Small intestine (tissue), 7 donors: Measurements from ENCODE around the gene C1QBP. TPM values are rescaled to one million over a fixed set of nuclear protein-coding genes. Genes with fewer than 3 reads are reported as not detected.

Experiments used
- DNase-seq, 2 donors: peaks; one replicate each; pipeline versions ENCODE4 v3.0.0 to v3.0.0-alpha.2; 2013
- FAIRE-seq: peaks from 2 replicates; lab custom pipeline; 2012; peaks lifted over from hg19 to GRCh38; lab: Jason Lieb, UNC
- H3K27ac ChIP-seq, 3 donors: one replicate each; pipeline ENCODE4 v1.5.1; 2013; ENCODE audit warnings: low read length in 2 of 3, mild to moderate bottlenecking in 2 of 3, control low read depth in 1 of 3, inconsistent platforms in 1 of 3, low read depth in 1 of 3, moderate library complexity in 1 of 3
- H3K27me3 ChIP-seq, 3 donors: one replicate each; pipeline ENCODE4 v1.6.1; 2013; ENCODE audit warnings: low read length in 3 of 3, inconsistent platforms in 1 of 3; ENCODE audit not compliant: control insufficient read depth in 3 of 3, insufficient read depth in 3 of 3
- H3K36me3 ChIP-seq, 3 donors: one replicate each; pipeline ENCODE4 v1.6.1; 2013; ENCODE audit warnings: low read length in 3 of 3, inconsistent platforms in 1 of 3, low read depth in 1 of 3, mild to moderate bottlenecking in 1 of 3, moderate library complexity in 1 of 3; ENCODE audit not compliant: control insufficient read depth in 3 of 3, insufficient read depth in 2 of 3
- H3K4me1 ChIP-seq, 3 donors: one replicate each; pipeline ENCODE4 v1.6.1; 2013; ENCODE audit warnings: low read length in 2 of 3, inconsistent platforms in 1 of 3, low read depth in 1 of 3, mild to moderate bottlenecking in 1 of 3, moderate library complexity in 1 of 3; ENCODE audit not compliant: control insufficient read depth in 3 of 3, insufficient read depth in 2 of 3
- H3K4me3 ChIP-seq, 3 donors: one replicate each; pipeline ENCODE4 v1.5.1; 2013; ENCODE audit warnings: low read length in 3 of 3, control low read depth in 1 of 3, inconsistent platforms in 1 of 3, low read depth in 1 of 3, mild to moderate bottlenecking in 1 of 3, moderate library complexity in 1 of 3
- H3K9me3 ChIP-seq, 2 donors: one replicate each; pipeline ENCODE4 v1.6.1; 2013; ENCODE audit warnings: low read depth in 1 of 2, low read length in 1 of 2; ENCODE audit not compliant: control insufficient read depth in 2 of 2, insufficient read depth in 1 of 2
- WGBS, 3 donors: extraction: QIAGEN DNeasy Blood & Tissue Kit; methylation state at CpG; one replicate each; pipeline ENCODE4 v1.1.7; 2013; 5-methylcytosine and 5-hydroxymethylcytosine counted together
- polyA plus RNA-seq, 4 donors: library from polyadenylated mRNA; stranded (reverse) in 3 of 4; unstranded in 1 of 4; fragments of 200-250 nt in 3 of 4; fragments of 120-200 nt in 1 of 4; gene quantifications; one replicate each; pipeline versions ENCODE4 v1.2.1 to v1.2.3, GENCODE V29; 2013
- donor health status: healthy with polysubstance abuse.
- donor health status: control.
- donor health status: control.
- donor health status: Bipolar disorder and iron deficiency.
- donor health status: healthy.

C1QBP gene
- polyA plus RNA-seq, 4 donors = 83.9 to 291 (median 113) TPM

DNA sequence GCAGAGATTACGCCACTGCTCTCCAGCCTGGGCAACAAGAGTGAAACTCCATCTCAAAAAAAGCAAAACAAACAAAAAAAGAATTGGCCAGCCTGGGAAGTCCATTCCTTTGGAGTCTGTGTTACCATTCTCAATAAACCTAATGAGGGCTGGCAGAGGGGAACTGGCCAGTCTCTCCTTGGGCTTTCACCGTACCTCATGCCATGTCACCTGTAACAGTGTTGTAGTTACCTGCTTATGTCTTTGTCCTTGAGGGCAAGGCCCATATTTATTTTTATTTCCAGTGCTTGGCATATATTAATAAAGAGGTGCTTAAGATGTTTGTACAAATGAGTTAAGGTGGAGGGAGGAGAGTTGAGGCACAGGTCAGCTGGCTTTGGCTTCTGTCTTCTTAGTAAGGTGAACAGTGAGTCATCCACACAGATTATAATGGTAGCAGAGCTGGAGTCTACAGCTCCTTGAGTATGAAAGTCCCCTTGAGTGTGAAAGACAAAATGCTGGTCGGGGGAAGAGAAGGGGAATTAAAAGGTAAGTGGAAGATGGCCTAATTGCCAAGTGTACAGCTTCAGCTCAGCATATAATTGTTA lies 8.4 kb downstream of the C1QBP start:
- Histone ChIP-seq H3K27ac (no peak overlapping the region), H3K36me3 (peaks cover 19 to 71% (median 31%) of the 10 kb centered on the region in 3 donors), H3K4me3 (no peak overlapping the region), H3K9me3 (no peaks in the 10 kb centered on the region), H3K27me3 (no peaks in the 10 kb centered on the region), H3K4me1 (no peaks in the 10 kb centered on the region)
- WGBS, 3 donors = 92 to 98% (median 97%) methylated on average over 3 of the region's 3 CpGs
- DNase-seq (no peak), FAIRE-seq (no peak)

DNA sequence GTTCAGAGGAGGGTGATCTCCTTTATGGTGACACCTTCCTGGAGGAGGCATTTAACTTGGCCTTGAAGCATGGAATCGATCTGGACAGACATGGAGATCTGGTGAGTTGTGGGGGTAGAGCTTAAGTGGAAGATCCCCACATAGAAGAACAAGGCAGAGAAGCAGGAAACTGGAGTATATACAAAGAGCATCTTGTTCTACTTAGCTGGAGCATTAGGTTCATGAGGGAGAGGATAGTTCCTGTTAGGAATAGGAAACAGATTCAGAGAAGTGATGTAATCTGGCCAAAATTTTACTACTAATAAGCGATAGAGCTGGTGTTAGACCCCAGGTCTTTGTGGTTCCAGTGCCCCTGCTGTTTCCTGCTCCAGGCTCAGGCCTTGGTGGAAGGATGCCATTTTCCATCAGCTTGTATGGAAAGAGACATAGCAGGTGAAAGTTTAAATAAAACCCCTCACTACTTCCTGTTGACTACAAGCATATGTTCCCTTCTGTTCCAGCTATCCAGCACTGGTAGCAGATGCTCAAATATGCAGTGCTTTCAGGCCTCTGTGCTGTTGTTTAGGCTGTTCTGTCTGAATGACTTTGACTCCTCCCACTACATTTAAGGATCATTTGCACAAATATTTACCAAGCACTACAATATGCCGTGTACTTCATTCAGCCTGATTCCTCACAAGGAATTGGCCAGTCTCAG lies 9.6 kb downstream of the C1QBP start:
- no peak overlapping the region for H3K27ac ChIP-seq
- FAIRE-seq (no peak), DNase-seq (no peak)
- no peaks in the 10 kb centered on the region for H3K9me3 ChIP-seq
- no peaks in the 10 kb centered on the region for H3K27me3 ChIP-seq
- H3K4me3 ChIP-seq = no peak overlapping the region
- H3K4me1 ChIP-seq = no peaks in the 10 kb centered on the region
- WGBS, 3 donors = 72 to 77% (median 76%) methylated on average over 3 of the region's 3 CpGs
- peaks cover 15 to 65% (median 29%) of the 10 kb centered on the region in 3 donors for H3K36me3 ChIP-seq

DNA sequence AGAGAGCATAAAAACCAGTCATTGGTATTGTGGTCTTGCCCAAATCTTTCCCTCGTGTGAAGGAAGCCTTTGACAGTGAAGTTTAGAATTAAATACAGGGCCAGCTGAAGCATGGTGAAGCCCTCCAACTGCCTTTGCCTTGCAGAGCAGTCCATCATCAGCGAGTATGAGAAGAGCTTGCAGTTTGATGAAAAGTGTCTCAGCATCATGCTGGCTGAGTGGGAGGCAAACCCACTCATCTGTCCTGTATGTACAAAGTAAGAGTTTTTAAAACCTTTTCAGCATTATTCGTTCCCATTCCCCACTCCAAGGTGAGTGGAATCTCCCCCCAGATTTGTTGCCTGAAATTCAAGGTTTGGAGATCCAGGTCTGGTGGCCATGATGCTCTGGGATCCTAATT lies 13.1 kb downstream of the C1QBP start:
- H3K36me3 ChIP-seq = peaks cover 4 to 59% (median 15%) of the 10 kb centered on the region in 3 donors
- DNase-seq (no peak), FAIRE-seq (no peak)
- H3K9me3 ChIP-seq = no peaks in the 10 kb centered on the region
- no peak overlapping the region for H3K4me3 ChIP-seq
- 78 to 86% (median 83%) methylated on average over 3 of the region's 3 CpGs for WGBS, 3 donors
- no peak overlapping the region for H3K27ac ChIP-seq
- H3K4me1 ChIP-seq = peaks cover 0 to 6% (median under 1%) of the 10 kb centered on the region in 3 donors
- H3K27me3 ChIP-seq = no peaks in the 10 kb centered on the region

DNA sequence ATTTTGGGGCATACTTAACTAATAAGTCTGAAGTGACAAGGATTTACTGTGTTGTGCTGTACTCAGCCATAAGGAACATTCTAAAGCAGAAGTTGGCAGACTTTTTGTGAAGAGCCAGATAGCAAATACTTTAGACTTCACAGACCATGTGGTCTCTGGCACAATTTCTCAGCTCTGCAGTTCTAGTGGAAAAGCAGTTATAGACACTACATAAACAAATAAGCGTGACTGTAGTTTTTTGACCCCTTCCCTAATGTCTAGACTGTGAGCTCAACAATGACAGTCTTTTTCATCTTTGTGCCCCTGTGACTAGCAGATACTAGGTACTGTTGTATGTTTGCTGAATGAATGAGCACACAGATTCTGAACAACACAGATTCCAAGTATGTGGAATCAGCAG lies 14.0 kb downstream of the C1QBP start:
- peaks cover 2 to 6% (median 3%) of the 10 kb centered on the region in 3 donors for H3K4me1 ChIP-seq
- 75 to 95% (median 90%) methylated on average over 1 of the region's 1 CpG for WGBS, 3 donors
- H3K4me3 ChIP-seq = no peak overlapping the region
- H3K36me3 ChIP-seq = peaks cover 4 to 52% (median 15%) of the 10 kb centered on the region in 3 donors
- H3K27ac ChIP-seq = no peak overlapping the region
- FAIRE-seq = no peak
- H3K27me3 ChIP-seq = no peaks in the 10 kb centered on the region
- H3K9me3 ChIP-seq = no peaks in the 10 kb centered on the region
- no peak for DNase-seq

DNA sequence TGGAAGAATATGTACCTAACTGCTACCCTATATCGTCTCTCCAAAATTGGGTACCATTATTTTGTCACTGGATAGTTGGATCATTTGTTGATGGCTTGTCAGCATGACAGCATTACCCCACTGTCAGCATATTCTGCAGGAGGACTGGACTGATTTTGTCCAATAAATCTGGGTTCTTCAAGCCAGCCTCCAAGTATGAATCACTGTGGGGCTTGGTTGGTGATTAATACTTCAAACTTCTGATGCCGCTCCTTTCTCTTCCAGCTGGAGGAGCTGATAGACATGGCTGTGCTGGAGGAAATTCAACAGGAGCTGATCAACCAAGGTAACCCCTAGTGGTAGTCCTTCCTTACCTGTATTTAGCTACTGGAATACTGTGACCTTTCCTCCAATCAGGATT lies 16.4 kb downstream of the C1QBP start:
- Histone ChIP-seq H3K4me3 (no peak overlapping the region), H3K36me3 (peaks cover 4 to 43% (median 11%) of the 10 kb centered on the region in 3 donors), H3K27ac (no peak overlapping the region), H3K27me3 (no peaks in the 10 kb centered on the region), H3K4me1 (peaks cover 2 to 11% (median 3%) of the 10 kb centered on the region in 3 donors), H3K9me3 (no peaks in the 10 kb centered on the region)
- 69 to 87% (median 86%) methylated on average over 2 of the region's 2 CpGs for WGBS, 3 donors
- no peak for FAIRE-seq
- DNase-seq = no peak

DNA sequence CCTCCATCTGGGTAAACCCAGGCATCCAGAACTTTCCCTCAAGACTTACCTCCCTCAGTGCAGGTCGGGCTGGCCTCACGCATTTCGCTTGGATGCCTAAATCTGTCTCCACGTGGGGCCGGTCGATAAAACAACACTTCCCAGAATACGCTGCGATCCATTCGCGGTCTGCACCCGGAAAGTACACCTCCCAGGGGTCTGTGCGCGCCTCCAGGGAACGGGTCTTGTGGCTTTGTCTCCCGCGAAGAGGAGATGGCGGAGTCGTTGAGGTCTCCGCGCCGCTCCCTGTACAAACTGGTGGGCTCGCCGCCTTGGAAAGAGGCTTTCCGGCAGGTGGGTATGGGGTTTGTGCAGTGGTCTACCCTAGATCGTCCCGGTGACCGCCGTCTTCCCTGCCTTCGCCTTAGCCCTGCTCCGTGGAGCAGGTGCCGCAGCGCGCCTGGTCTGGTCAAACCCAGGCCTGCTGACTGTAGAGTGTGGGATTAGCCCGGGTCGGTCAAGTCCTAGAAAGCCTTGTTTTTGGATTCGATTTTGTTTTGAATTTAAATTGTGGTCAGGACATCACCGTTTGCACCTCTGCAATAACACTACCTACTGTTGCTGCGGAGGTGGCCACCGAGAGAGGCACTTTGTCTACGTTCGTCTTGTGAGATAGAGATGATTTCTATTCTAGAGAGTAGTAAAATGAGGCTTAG lies 18.8 kb downstream of the C1QBP start, which contains the start of gene RPAIN:
Gene RPAIN, plus strand, starts transcription at position 224 of the 695 bp plus-strand sequence. Its CDS starts 29 bp downstream, at position 253.
- peak within 1 kb of the TSS; percentile 89 to 98 (median 97) for H3K27ac ChIP-seq
- peak within 1 kb of the TSS; percentile 72 to 89 (median 88) for H3K4me3 ChIP-seq
- H3K27me3 ChIP-seq = no peaks in the 10 kb centered on the region
- DNase-seq (peak; percentile 93 to 96), FAIRE-seq (no peak)
- H3K36me3 ChIP-seq = peaks cover 3 to 31% (median 4%) of the 10 kb centered on the region in 3 donors
- no peaks in the 10 kb centered on the region for H3K9me3 ChIP-seq
- 0 to 1% (median 1%) methylated on average over 41 of the region's 41 CpGs for WGBS, 3 donors
- peaks cover 2 to 16% (median 3%) of the 10 kb centered on the region in 3 donors for H3K4me1 ChIP-seq

DNA sequence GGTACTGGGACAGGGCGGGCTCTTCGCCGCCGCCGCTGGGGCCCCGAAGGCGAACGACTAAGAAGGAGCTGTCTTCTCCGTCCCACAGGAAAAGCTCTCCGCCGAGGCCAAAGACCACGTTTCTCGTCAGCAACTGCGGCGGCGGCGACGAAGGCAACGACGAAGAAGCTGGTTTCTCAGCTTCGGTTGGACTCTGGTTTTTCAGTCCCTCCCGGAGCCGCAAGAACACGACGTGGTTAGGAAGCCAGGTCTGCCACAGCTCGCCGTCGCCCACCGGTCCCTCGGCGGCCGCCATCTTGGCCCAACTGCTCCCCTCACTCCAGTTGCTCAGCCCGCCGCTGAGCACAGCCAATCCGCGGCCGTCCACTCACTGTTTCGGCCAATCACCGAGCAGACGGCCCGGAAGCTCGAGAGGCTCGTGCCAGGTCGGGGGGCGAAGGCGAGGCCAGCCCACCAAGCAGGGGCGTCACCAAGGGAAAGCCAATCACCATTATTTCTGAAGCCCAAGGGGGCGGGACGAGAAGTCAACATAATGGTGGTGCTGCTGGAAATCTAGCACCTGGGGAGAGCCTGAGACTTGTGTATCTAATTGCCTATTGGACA lies 19.5 kb downstream of the C1QBP start, which contains the start of gene NUP88:
Gene NUP88, minus strand, starts transcription at position 307 of the 603 bp plus-strand sequence. Its CDS starts 12 bp downstream, at position 295.
- peak within 1 kb of the TSS; percentile 72 to 89 (median 88) for H3K4me3 ChIP-seq
- no peaks in the 10 kb centered on the region for H3K9me3 ChIP-seq
- no peak for FAIRE-seq
- WGBS, 3 donors = 0% methylated on average over 45 to 49 of the region's 49 CpGs
- H3K36me3 ChIP-seq = peaks cover 3 to 38% (median 4%) of the 10 kb centered on the region in 3 donors
- no peaks in the 10 kb centered on the region for H3K27me3 ChIP-seq
- DNase-seq = peak; percentile 96 to 98
- H3K27ac ChIP-seq = peak within 1 kb of the TSS; percentile 89 to 98 (median 97)
- peaks cover 2 to 16% (median 3%) of the 10 kb centered on the region in 3 donors for H3K4me1 ChIP-seq
